Measurements from ENCODE around the gene KSR1. TPM values are rescaled to one million over a fixed set of nuclear protein-coding genes. Genes with fewer than 3 reads are reported as not detected.

KSR1 gene
- total and polyA plus RNA-seq, 11 donors, result 6.1 to 31.1 (median 7.5) TPM

GRCh38 chr17:27550974-27551505 lies 94.8 kb downstream of the KSR1 start:
- no peak for TF ChIP-seq POLR2A (IDR thresholded peaks at IDR 0.05)
- Histone ChIP-seq H3K4me1 (peaks cover 0 to 49% (median 14%) of the 10 kb centered on the region in 12 donors), H3K27me3 (no peaks in the 10 kb centered on the region), H3K36me3 (peaks cover 0 to 8% (median 0%) of the 10 kb centered on the region in 9 donors), H3K27ac (no peak overlapping the region), H3K4me3 (no peak overlapping the region), H3K9me3 (no peaks in the 10 kb centered on the region)
- DNase-seq (no peak), ATAC-seq (no peak)
- WGBS, 4 donors, result 68 to 75% (median 74%) methylated on average over 3 of the region's 3 CpGs
- intact Hi-C loops (cut with DNase I), result loop anchor here in 1 of 10 donors (10.0 kb wide), 1 partner anchor 96 kb away; the partner anchor contains the start of gene KSR1

- Histone ChIP-seq H3K9me3 (no peaks in the 10 kb centered on the region), H3K4me3 (no peak overlapping the region), H3K36me3 (peaks cover 0 to 8% (median 0%) of the 10 kb centered on the region in 9 donors), H3K27me3 (no peaks in the 10 kb centered on the region), H3K4me1 (peaks cover 0 to 43% (median 14%) of the 10 kb centered on the region in 12 donors), H3K27ac (no peak overlapping the region)
- intact Hi-C loops (cut with DNase I), result loop anchor here in 1 of 10 donors (10.0 kb wide), 1 partner anchor 97 kb away; the partner anchor contains the start of gene KSR1
- DNase-seq, result no peak
- TF ChIP-seq CTCF (IDR thresholded peaks at IDR 0.05) (no peak), POLR2A (IDR thresholded peaks at IDR 0.05) (no peak)
- ATAC-seq, result no peak
- 88 to 93% (median 90%) methylated on average over 12 of the region's 12 CpGs for WGBS, 4 donors
These were observed 95.5 kb downstream of the KSR1 start for GRCh38 chr17:27551701-27552248.

- Histone ChIP-seq H3K36me3 (peaks cover 0 to 8% (median 0%) of the 10 kb centered on the region in 9 donors), H3K27me3 (no peaks in the 10 kb centered on the region), H3K9me3 (no peaks in the 10 kb centered on the region), H3K4me1 (peaks cover 0 to 38% (median 14%) of the 10 kb centered on the region in 12 donors), H3K27ac (no peak overlapping the region), H3K4me3 (no peak overlapping the region)
- no peak for ATAC-seq
- 83 to 93% (median 90%) methylated on average over 4 of the region's 4 CpGs for WGBS, 4 donors
- DNase-seq, result no peak
- no peak for TF ChIP-seq POLR2A (IDR thresholded peaks at IDR 0.05)
- no peak for TF ChIP-seq CTCF (IDR thresholded peaks at IDR 0.05)
- intact Hi-C loops (cut with DNase I), result loop anchor here in 1 of 10 donors (10.0 kb wide), 1 partner anchor 98 kb away; the partner anchor contains the start of gene KSR1
These were observed 96.1 kb downstream of the KSR1 start for GRCh38 chr17:27552276-27552732.

GRCh38 chr17:27553019-27553511 lies 96.8 kb downstream of the KSR1 start:
- Histone ChIP-seq H3K27me3 (no peaks in the 10 kb centered on the region), H3K36me3 (peaks cover 0 to 8% (median 0%) of the 10 kb centered on the region in 9 donors), H3K4me3 (no peak overlapping the region), H3K27ac (peak overlapping the region in 1 of 12 donors; percentile 17), H3K4me1 (peaks cover 0 to 37% (median 14%) of the 10 kb centered on the region in 12 donors), H3K9me3 (no peaks in the 10 kb centered on the region)
- no peak for ATAC-seq
- 85 to 93% (median 87%) methylated on average over 7 of the region's 7 CpGs for WGBS, 4 donors
- no peak for TF ChIP-seq POLR2A (IDR thresholded peaks at IDR 0.05)
- no peak for TF ChIP-seq CTCF (IDR thresholded peaks at IDR 0.05)
- no peak for DNase-seq
- intact Hi-C loops (cut with DNase I), result loop anchor here in 1 of 10 donors (10.0 kb wide), 1 partner anchor 98 kb away; the partner anchor contains the start of gene KSR1
